Prostate gland (tissue), 2 donors: Measurements from ENCODE around the gene MPC1L.

Experiments
- CTCF ChIP-seq, 4 experiments: fragments of 200-600 bp in 2 of 4; fragments of 450-650 bp in 2 of 4; sonication (generic) in 2 of 4; IDR thresholded peaks; 1 replicate in 3 of 4; 2 replicates in 1 of 4; pipeline ENCODE4 v1.5.1; 2016 to 2019; ENCODE audit warnings: antibody characterized with exemption in 4 of 4, mild to moderate bottlenecking in 2 of 4, moderate library complexity in 2 of 4
- POLR2A ChIP-seq: fragments of 450-650 bp; IDR thresholded peaks from one replicate; pipeline ENCODE4 v1.6.1; 2016; ENCODE audit warnings: antibody characterized with exemption, mild to moderate bottlenecking

DNA sequence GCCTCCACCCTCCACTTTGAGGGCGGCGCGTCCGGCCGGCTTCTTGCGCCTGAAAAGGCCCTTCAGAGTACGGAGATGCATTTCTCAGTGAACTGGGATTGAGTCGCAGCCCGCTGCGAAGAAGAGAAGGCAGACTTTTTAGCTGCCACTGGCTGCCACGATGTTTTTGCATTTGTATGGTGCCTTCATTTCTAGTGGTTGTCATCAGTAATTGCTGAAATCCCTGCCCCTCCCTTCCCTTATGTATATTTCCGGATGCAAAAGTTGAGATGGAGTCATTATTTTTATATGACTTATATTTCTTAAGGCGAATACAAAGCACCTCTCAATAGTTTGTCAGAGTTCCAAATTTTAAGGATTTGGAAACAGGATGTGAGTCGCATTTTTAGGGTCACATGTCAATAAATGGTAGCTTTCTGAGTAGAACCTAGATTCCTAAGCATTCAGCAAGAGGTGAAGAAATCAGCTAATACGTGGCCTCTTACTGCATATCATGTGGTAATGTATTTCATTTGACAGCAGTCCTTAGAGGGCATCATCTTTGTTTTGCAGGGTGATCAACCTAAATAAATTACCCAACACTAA lies 41.8 kb upstream of the MPC1L start:
- TF ChIP-seq POLR2A (no peak), CTCF (IDR thresholded peaks at IDR 0.05) (no peak)
